GM12874 (cell line): ENCODE data around the gene MAPK8.

Source experiments
- CTCF ChIP-seq: IDR thresholded peaks from 2 replicates; pipeline ENCODE4 v1.5.1; 2011; ENCODE audit warnings: low read depth, mild to moderate bottlenecking, control low read depth, low read length, moderate library complexity; ENCODE audit not compliant: insufficient read depth

MAPK8 gene

GRCh38 chr10:48466611-48467240 lies 160.2 kb downstream of the MAPK8 start:
- TF ChIP-seq CTCF = no peak

GRCh38 chr10:48467669-48468068 lies 161.2 kb downstream of the MAPK8 start:
- no peak for TF ChIP-seq CTCF

DNA sequence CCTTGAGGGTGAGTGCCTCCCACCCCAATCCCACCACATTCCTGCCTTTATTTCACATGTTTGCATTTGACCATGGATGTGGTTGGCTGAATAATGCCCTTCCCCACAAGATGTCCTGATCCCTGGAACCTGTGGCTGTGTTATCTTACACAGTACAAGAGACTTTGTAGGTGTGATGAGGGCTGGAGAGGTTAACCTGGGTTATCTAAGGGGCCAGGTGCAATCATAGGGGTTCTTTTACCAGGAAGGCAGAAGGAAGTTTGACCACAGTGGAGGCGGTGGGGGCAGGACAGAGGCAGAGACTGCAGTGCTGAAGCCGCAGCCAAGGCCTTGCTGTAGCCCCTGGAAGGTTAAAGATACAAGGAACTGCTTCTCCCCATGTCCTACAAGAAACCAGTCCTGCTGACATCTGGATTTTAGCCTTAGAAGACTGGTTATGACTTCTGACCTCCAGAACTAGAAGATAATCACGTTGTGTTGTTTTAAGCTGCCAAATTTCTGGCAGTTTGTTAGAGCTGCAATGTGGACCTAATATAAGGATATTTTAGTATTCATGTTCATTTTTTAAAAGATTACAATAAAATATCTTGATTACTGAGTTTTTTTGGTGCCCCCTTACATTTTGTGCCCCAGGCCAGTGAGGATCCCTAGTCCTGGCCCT lies 161.8 kb downstream of the MAPK8 start:
- TF ChIP-seq CTCF = no peak

GRCh38 chr10:48468866-48469511 lies 162.5 kb downstream of the MAPK8 start:
- no peak for TF ChIP-seq CTCF

- TF ChIP-seq CTCF = no peak
These were observed 163.1 kb downstream of the MAPK8 start for GRCh38 chr10:48469516-48470020.

- TF ChIP-seq CTCF = no peak
These were observed 163.8 kb downstream of the MAPK8 start for GRCh38 chr10:48470115-48470892.
